Measurements from ENCODE around the gene RBFA. TPM values are rescaled to one million over a fixed set of nuclear protein-coding genes. Genes with fewer than 3 reads are reported as not detected.
"Not testable (repeated sequence)": the region's sequence is repeated elsewhere in the genome, so short reads cannot be mapped to it uniquely, and the experiment has no call there.

Gene RBFA
- total RNA-seq, 1 experiment from 2014 or later, result 66.1 TPM

DNA sequence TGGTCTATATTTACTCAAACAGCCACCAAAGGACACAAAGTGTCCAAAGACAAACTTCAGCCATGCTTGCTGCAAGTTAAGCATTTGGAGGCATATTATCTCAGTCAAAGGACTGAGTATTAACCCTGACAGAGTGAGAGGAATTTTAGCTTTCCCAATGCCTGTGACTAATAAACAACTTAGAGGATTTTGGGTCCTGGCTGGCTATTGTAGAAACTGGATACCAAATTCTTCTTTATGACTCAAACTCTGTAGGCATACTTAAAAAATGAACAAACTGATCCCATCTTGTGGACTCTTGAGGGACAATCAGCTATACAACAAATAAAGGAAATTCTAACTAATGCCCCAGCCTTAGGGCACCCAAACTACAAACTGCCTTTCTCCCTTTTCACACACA lies 6.5 kb upstream of the RBFA start:
- not testable (repeated sequence) for DNase-seq (ENCODE audit: low spot score)

- DNase-seq (ENCODE audit: low spot score), result no peak
Observed at GRCh38 chr18:80029690-80030089, 4.5 kb upstream of the RBFA start.

DNA sequence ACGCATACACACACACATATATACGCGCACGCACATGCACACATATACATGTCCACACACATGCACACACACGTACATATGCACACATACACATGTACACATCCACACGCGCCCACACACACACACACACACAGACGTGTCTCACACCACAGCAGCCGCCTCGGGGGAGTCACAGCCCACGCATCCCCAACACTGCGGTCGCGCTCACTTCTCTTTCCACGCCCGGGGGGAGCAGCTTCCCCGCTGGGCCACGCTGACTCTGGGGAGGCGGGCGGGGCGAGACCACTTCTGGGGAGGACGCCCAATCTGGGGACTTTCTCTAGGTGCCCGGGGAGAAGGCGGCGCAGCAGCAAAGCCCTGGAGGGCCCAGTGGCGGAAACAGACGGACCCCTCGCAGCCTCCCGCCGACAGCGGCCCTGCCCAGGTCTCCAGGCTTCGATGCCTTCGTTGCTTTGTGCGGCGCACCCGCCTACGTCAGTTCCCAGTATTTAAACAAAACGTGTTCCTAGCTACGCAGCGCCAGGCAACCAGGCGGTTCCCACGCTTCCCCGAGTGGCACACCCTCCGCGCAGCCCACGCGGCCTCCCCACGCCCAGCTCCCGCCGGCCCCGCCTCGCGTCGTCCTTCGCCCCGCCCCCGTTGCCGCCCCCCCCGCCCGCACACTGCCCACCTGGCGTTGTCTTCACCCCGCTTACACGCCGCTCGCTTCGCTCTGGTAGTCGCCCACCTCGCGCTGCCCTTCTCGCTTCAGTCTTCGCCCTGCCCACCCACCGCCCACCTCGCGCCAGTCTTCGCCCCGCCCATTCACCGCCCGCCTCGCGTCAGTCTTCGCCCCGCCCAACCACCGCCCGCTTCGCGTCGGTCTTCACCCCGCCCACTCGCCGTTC lies 810 bp upstream of the RBFA start:
- DNase-seq (ENCODE audit: low spot score), result peak; percentile 17

DNA sequence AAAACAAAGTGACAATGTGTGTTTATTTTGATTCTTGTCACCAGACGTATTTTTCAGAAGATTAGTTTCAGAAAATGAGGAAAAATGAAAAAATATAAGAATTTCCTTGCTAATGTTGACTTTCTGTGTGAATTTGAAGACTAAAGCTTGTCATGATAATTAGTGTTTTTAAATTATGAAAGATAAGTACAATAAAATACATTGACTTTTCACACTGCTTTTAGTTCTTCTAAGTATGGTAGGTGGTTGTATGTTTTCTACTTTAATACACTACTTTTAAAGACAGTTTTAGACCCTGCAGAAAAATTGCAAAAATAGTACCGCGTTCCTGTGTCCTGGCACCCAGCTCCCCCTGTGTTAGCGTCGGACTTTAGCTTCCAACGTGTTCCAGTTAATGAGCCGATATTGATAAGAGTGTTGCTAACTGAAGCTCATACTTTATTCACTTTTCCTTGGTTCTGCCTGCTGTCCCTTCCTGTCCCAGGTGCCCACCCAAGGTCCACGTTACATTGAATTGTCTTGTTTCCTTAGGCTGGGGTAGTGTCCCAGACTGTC lies 695 bp downstream of the RBFA start:
- no peak for DNase-seq (ENCODE audit: low spot score)

GRCh38 chr18:80035997-80036396 lies 1.8 kb downstream of the RBFA start:
- no peak for DNase-seq (ENCODE audit: low spot score)

DNA sequence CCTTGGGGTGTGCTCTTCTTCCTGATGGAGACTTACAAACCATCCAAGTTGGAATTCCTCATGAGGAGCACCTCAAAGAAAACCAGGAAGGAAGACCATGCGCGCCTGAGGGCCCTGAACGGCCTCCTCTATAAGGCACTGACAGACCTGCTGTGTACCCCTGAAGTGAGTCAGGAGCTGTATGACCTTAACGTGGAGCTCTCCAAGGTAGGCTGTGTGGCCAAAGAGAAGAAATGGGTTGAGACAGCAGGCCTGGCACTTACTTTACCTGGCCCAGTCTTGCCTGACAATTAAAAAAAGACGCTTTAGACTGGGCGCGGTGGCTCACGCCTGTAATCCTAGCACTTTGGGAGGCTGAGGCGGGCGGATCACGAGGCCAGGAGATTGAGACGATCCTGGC lies 3.1 kb downstream of the RBFA start:
- DNase-seq (ENCODE audit: low spot score), result no peak

- no peak for DNase-seq (ENCODE audit: low spot score)
Observed at GRCh38 chr18:80037869-80038630, 3.8 kb downstream of the RBFA start.

GRCh38 chr18:80040515-80040914 lies 6.3 kb downstream of the RBFA start:
- no peak for DNase-seq (ENCODE audit: low spot score)

- no peak for DNase-seq (ENCODE audit: low spot score)
Observed at GRCh38 chr18:80041424-80041823, 7.2 kb downstream of the RBFA start.

- DNase-seq (ENCODE audit: low spot score), result no peak
Observed at GRCh38 chr18:80042785-80043184, 8.6 kb downstream of the RBFA start.

DNA sequence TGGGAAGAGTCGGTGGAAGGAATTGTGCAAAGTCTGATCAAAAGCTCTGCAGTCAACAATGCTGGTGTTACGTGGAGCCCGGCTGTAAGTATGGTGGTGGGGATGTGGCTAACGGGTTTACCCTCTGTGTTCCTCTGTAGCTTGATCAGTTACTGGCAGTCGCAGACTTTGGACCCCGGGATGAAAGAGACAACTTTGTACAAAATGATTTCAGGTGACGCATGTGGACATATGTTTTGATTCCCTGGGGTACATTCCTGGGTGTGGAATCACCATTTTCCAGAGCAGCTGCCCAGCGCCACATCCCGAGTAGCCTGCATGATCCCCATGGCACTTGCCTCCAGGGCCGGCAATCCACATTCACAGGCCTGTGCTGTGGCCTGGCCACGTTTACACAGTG lies 9.8 kb downstream of the RBFA start:
- DNase-seq (ENCODE audit: low spot score), result no peak

DNA sequence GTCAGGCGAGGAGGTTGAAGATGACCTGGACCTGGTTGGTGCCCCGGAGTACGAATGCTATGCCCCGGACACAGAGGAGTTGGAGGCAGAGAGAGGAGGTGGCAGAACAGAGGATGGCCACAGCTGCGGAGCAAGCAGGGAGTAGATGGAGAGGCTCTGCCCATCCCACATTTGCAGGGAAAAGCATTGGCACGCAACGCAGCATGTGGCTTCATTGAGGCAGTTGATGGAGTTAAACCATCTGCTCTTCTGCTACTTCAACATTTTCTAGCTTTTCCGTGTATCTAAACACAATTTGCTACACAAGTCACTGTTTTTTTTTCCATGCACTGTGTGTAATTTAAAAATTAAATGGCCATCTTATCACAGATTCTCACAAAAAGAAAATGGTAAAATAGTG lies 11.8 kb downstream of the RBFA start:
- no peak for DNase-seq (ENCODE audit: low spot score)

GRCh38 chr18:80046431-80046830 lies 12.2 kb downstream of the RBFA start:
- DNase-seq (ENCODE audit: low spot score), result no peak

GRCh38 chr18:80046961-80047541 lies 12.8 kb downstream of the RBFA start:
- no peak for DNase-seq (ENCODE audit: low spot score)

- no peak for DNase-seq (ENCODE audit: low spot score)
Observed at GRCh38 chr18:80050797-80051196, 16.6 kb downstream of the RBFA start.

GRCh38 chr18:80056095-80056494 lies 21.9 kb downstream of the RBFA start:
- DNase-seq (ENCODE audit: low spot score), result no peak

DNA sequence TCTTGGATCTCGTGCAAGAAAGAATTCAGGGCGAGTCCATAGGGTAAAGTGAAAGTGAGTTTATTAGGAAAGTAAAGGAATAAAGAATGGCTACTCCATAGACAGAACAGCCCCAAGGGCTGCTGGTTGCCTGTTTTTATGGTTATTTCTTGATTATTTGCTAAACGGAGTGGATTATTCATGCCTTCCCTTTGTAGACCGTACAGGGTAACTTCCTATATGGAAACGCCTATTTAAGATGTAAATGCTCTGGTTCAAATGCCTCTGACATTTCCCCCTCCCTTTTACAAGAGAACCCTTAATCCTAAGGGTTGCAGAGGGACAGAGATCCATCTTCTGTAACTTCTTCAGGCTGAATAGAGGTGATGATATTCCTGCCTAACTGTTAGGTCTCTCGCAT lies 25.7 kb downstream of the RBFA start:
- DNase-seq (ENCODE audit: low spot score), result no peak

- no peak for DNase-seq (ENCODE audit: low spot score)
Observed at GRCh38 chr18:80065705-80066104, 31.5 kb downstream of the RBFA start.

DNA sequence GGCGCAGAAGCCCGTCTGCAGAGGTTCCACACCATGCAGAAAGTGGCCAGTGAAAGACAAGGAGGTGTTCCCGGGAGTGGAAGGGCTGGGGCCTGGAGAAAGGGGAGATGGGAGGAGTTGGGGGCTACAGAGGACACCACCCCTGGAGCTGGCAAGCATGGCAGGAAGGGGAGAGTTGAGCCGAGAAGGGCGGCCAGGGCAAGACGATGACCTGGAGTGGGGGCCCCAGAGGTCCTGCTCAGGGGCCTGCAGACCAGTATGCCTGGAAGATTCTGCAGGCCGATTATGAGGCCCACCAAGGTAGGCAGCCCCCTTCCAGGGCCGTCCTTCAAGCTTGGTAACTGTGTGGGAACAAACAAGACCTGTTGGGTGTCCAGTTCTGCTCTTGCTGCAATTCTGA lies 33.1 kb downstream of the RBFA start:
- DNase-seq (ENCODE audit: low spot score), result no peak

- DNase-seq (ENCODE audit: low spot score), result no peak
Observed at GRCh38 chr18:80067897-80068296, 33.7 kb downstream of the RBFA start.

- no peak for DNase-seq (ENCODE audit: low spot score)
Observed at GRCh38 chr18:80068571-80069272, 34.5 kb downstream of the RBFA start.

DNA sequence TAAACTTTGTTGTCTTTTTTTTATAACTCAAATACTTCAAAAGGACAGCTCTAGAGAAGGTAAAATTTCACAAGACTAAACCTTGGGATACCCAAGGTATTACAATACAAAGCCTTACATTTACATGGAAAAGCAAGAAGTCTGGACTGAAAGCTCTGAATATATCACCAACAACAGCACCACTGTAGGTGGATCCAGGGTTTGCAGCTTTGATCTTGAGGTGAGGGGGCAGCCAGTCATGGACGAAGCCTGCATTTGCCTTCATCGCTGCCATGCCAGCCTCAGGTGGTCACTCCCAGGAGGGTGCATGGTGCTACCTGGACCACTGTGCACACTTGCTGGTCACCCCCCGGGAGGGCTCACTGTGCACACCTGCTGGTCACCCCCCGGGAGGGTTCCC lies 36.6 kb downstream of the RBFA start:
- DNase-seq (ENCODE audit: low spot score), result no peak

Measured in H4 (cell line).